NCI-H345 (cell line): ENCODE results near the gene ACTL8.
A peak's percentile ranks its signal among the peaks of the same experiment; 100 is the strongest.

Experiments used
- DNase-seq: peaks from one replicate; lab custom pipeline; 2025; lab: John Stamatoyannopoulos, UW

Gene ACTL8

DNA sequence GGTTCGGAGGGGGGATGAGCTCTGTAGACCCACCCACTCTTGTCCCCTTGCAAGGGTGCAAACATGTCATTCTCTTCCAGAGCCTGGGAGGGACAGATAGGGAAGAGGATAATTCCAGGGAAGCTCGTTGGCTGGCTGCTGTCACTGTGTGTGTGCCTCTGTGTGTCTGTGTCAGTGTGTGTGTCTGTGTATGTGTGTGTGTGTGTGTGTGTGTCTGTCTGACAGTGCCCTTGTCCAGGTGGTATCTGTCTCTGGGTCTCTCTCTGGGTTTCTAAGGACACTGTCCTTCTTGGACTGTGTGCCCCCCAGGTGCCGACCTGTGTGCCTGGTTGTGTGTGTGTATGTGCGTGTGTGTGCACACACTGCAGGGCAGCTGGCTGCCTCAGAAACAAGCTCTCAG, 90.5 kb downstream of the ACTL8 start:
- no peak for DNase-seq

GRCh38 chr1:17846341-17846740, 91.2 kb downstream of the ACTL8 start:
- peak; percentile 76 for DNase-seq

DNA sequence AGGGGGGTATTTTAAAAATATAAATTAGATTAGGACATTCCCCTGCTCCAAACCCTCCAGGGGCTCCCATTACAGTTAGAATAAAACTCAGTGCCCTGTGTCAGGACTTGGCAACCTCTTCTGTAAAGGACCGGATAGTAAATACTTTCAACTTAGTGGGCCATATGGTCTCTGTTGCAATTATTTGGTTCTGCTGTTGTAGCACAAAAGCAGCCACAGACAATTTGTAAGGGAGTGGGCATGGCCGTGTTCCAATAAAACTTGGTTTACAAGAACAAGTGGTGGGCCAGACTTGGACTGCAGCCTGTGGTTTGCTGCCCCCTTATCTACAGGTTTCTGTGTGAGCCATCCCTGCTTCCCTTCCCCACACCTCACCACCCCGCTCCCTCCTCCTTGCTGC, 92.0 kb downstream of the ACTL8 start:
- peak; percentile 21 for DNase-seq

- DNase-seq, result no peak
These were observed 94.1 kb downstream of the ACTL8 start for GRCh38 chr1:17849216-17849615.

- DNase-seq, result peak; percentile 80
These were observed 95.9 kb downstream of the ACTL8 start for GRCh38 chr1:17851056-17851455.

GRCh38 chr1:17852383-17852782, 97.2 kb downstream of the ACTL8 start:
- DNase-seq, result peak; percentile 51

GRCh38 chr1:17853241-17853935, 98.3 kb downstream of the ACTL8 start:
- DNase-seq, result no peak

DNA sequence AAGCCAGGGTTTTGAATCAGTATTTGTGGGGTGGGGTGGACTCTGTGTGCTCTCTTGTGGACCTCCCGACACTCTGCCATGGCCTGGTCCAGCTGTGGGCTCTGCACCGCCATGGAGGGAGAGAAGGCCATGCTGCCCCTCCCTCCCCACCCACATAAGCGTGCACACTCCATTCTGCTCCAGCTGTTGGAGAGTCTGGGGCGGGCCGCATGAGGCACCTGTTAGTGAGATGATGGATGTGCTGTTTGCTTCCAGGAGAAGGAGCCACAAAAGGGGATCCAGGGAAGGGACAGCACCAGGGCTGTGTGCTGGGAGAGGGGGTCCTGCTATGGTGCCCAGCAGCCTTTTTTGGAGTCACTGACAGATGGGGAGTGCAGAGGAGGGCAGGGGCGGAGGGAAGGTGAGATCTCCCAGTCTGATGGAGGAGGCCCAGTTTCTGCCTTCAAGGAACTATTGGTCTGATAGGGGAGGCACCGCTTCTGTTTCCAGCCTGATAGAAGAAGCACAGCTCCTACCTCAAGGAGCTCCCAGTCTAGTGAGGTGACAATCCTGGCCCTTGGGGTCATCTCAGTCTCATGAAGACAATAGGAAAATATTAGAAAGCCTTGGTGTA, 101.5 kb downstream of the ACTL8 start:
- no peak for DNase-seq

DNA sequence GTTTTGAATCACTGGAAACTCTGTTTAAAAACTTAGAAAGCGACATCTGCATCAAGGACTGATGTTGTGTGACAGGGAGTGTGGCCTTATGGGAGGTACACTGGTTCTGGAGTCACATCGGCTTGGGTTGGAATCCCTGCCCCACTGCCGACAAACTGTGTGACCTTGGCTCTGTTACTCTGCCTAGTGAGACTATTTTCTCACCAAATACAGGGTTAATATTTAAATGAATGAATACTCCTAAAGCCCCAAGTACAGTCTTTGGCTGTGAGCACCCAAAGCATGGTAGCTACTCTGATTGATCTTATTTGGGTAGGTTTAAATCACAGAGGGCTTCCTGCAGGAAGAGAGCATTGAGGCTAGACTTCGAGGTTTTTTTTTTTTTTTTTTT, 102.0 kb downstream of the ACTL8 start:
- DNase-seq, result no peak

- DNase-seq, result no peak
These were observed 102.9 kb downstream of the ACTL8 start for GRCh38 chr1:17857996-17858395.

DNA sequence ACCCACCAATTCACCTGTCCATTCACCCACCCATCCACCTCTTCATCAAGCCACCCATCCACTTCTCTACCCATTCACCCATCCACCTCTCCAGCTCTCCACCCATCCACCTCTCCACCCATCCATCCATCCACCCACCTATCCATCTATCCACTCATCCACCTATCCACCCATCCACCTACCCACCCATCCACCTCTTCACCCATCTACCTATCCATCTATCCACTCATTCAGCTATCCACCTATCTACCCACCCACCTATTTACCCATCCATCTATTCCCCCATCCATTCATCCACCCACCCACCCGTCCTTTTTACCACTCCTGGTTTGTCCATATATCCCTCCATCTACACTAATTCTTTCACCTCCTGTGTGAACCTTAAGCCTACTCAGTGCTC, 105.7 kb downstream of the ACTL8 start:
- DNase-seq, result no peak

DNA sequence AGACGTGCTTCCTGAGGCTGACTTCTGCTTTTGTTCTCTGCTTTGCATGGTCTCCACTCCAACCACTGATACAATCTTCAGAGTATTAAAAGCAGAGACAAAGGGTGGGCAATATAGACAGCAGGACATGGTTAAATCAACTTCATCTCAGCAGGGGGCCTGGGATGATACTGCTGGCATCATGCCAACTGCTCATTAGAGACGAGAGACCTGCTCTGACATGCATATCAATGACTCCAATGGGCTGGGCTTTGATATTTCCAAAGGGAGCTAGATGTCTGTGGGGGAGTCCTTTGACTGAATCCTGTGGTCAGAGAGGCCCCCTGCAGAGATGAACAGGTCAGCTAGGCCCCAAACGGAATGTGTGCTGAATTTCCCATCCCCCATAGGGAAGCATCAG, 106.6 kb downstream of the ACTL8 start:
- peak; percentile 90 for DNase-seq

DNA sequence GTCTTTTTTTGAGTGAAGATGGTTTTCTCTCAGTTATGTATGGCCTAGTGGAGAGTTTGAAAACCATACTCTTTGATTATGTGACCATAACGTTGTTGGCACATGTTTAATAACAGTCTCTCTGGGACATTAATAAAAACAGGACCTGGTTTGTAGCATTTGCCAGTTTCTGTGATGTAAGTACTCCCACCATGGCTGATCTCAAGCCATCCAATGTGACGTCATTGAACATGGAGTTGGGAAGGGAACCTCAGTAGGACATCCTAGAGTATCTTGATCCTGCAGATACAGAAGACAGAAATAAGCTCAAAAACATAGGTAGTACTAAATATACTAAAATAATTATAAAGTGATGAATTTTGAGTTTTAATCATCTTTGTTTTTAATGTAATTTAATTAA, 107.0 kb downstream of the ACTL8 start:
- no peak for DNase-seq

DNA sequence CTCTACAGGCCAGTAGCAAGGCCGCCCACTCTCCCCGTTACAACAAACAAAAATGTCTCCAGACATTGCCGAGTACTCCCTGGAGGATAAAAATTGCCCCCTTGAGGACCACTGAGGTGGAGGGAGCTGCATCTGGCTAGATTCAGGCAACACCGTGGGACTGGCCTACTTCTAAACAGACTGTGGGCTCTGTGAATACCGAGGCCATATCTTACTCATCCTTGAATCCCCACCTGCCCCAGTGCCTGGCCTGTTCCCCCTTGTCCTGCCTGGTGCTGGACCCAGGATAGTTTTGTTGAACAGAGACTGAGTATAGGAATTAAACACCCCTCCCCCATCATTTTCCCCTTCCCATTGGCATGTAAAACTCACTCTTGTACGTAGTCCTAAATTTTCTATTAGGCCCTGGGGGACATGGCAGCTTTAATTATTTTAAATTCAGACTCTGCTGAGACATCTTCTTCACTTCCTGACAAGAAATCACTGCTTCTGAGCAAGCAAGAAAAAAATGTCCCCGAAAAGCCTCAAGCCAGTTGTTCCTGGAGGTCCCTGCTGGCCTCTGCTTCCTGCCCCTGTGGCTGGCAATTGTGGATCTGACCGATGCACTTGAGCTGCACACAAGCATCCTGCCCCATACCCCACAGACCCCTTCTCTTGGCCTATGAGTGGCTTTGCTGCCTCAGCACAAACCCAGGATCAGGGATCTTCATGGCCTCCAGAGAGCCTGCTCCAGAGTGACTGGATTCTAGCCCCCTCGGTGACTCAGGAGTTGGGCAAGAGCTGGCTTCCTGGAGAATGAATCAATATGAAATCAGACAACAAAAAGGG, 111.0 kb downstream of the ACTL8 start:
- no peak for DNase-seq

- no peak for DNase-seq
These were observed 111.6 kb downstream of the ACTL8 start for GRCh38 chr1:17866740-17867029.

DNA sequence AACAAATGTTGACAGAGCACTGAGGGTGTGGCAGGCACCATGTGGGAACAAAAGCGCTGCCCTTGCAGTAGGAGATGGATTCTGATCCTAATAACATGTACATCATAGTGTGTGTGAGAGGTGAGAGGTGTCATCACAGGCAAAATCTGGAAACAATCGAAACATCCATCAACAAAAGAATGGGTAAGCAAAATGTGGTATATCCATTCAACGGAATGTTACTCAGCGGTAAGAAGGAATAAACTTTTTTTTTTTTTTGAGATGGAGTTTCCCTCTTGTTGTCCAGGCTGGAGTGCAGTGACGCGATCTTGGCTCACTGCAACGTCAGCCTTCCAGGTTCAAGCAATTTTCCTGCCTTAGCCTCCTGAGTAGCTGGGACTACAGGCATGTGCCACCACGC, 112.3 kb downstream of the ACTL8 start:
- no peak for DNase-seq

GRCh38 chr1:17869815-17870214, 114.7 kb downstream of the ACTL8 start:
- no peak for DNase-seq

- no peak for DNase-seq
These were observed 115.5 kb downstream of the ACTL8 start for GRCh38 chr1:17870679-17871078.

DNA sequence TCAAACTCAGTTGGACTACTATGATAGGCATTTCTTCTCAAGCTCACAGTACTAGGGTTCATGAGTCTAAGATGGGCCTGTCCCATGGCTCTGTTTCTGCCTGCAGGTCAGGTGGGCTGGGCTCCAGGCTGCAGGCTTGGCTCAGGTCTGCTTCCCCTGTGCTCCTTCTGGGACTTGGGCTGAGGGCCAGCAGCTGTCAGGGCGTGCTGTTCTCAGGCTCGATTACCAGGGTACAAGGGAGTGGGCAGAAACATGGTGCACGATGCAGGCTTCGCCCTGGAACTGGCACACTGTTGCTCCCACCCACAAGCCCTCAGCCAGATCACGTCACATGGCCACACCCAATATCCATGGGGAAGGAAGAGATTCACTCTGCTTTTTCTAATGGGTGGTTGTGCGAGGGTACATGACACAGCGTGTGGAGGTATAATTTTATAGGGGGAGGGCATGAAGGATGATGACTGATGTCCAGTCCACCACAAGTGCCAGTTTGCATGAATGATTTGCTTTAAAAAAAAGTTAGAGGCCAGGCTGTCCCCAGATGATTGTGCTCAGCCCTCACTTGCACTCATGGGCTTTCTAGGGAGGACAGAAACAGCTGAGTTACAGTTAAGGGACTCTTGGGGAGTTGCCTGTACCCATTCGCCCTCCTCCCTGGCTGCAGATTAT, 118.0 kb downstream of the ACTL8 start:
- DNase-seq, result no peak

GRCh38 chr1:17874231-17874630, 119.1 kb downstream of the ACTL8 start:
- DNase-seq, result no peak

GRCh38 chr1:17874710-17875109, 119.6 kb downstream of the ACTL8 start:
- DNase-seq, result no peak

GRCh38 chr1:17875171-17875881, 120.2 kb downstream of the ACTL8 start:
- DNase-seq, result no peak
